PC-9 (cell line): ENCODE results near the gene FGF23. TPM values are rescaled to one million over a fixed set of nuclear protein-coding genes. Genes with fewer than 3 reads are reported as not detected.

Experiments
- BruUV-seq: library from RNA; stranded (reverse); fragments of 400-500 nt; replicated peaks from 2 replicates; lab custom pipeline; 2021; lab: Mats Ljungman, UMichigan
- CTCF ChIA-PET: fragments of 300-600 bp; sonication (Branson Sonifier 250); formaldehyde crosslinking; loops from one replicate; lab custom pipeline; 2022; ENCODE audit warnings: antibody characterized with exemption; lab: Charles Lee
- POLR2A ChIA-PET: fragments of 300-600 bp; sonication (Branson Sonifier 250); formaldehyde crosslinking; loops from one replicate; lab custom pipeline; 2022; ENCODE audit warnings: antibody characterized with exemption; ENCODE audit not compliant: unreplicated experiment; lab: Charles Lee
- DNase-seq, 2 experiments: peaks; one replicate each; pipeline versions ENCODE4 v3.0.0 to v3.0.0-alpha.2; 2015 to 2022; ENCODE audit warnings: mixed read lengths in 1 of 2
- H2AFZ ChIP-seq: fragments of 200-600 bp; sonication (generic); 2 replicates; pipeline ENCODE4 v1.8.1; 2017; ENCODE audit warnings: antibody characterized with exemption
- H3F3A ChIP-seq: fragments of 200-600 bp; sonication (generic); 2 replicates; pipeline ENCODE4 v1.8.1; 2017; ENCODE audit warnings: antibody characterized with exemption, mild to moderate bottlenecking, low read depth; ENCODE audit not compliant: insufficient read depth
- H3K27ac ChIP-seq: fragments of 200-600 bp; sonication (generic); 2 replicates; pipeline ENCODE4 v1.6.1; 2016; ENCODE audit warnings: mixed run types
- H3K27me3 ChIP-seq: fragments of 200-600 bp; sonication (generic); 2 replicates; pipeline ENCODE4 v1.6.1; 2016; ENCODE audit warnings: low read depth, mixed run types; ENCODE audit not compliant: insufficient read depth
- H3K36me3 ChIP-seq: fragments of 200-600 bp; sonication (generic); 2 replicates; pipeline ENCODE4 v1.6.1; 2016; ENCODE audit warnings: low read depth, mixed run types
- H3K4me1 ChIP-seq: fragments of 200-600 bp; sonication (generic); replicated peaks from 2 replicates; pipeline ENCODE4 v1.6.1; 2016; ENCODE audit warnings: mixed run types; ENCODE audit not compliant: insufficient read depth
- H3K4me2 ChIP-seq: fragments of 200-600 bp; sonication (generic); 2 replicates; pipeline ENCODE4 v1.6.1; 2017; ENCODE audit warnings: mixed run types
- H3K4me3 ChIP-seq: fragments of 200-600 bp; sonication (generic); 2 replicates; pipeline ENCODE4 v1.6.1; 2016; ENCODE audit warnings: mixed run types
- H3K79me2 ChIP-seq: fragments of 200-600 bp; sonication (generic); 2 replicates; pipeline ENCODE4 v1.6.1; 2017; ENCODE audit warnings: low read depth, mixed run types
- H3K9me2 ChIP-seq: fragments of 200-600 bp; sonication (generic); 2 replicates; pipeline ENCODE4 v1.8.1; 2017; ENCODE audit warnings: mild to moderate bottlenecking; ENCODE audit not compliant: insufficient read depth
- H3K9me3 ChIP-seq: fragments of 200-600 bp; sonication (generic); 2 replicates; pipeline ENCODE4 v1.8.1; 2016; ENCODE audit warnings: low read depth; ENCODE audit not compliant: insufficient read depth
- H4K20me1 ChIP-seq: fragments of 200-600 bp; sonication (generic); 2 replicates; pipeline ENCODE4 v1.8.1; 2017; ENCODE audit not compliant: insufficient read depth
- CTCF ChIP-seq: fragments of 200-600 bp; sonication (generic); conservative IDR thresholded peaks from 2 replicates; pipeline ENCODE4 v1.6.1; 2017; ENCODE audit warnings: mixed run types, antibody characterized with exemption, mild to moderate bottlenecking, moderate library complexity
- EZH2 ChIP-seq: fragments of 200-600 bp; sonication (generic); IDR thresholded peaks from 2 replicates; pipeline ENCODE4 v1.8.0; 2017; ENCODE audit warnings: antibody characterized with exemption, low read depth
- intact Hi-C: fragments of 100-400 bp; cut with micrococcal nuclease; formaldehyde crosslinking; loops from one replicate; pipeline ENCODE4 v1.10.0; 2022; ENCODE audit not compliant: unreplicated experiment
- total RNA-seq: library from RNA; stranded (reverse); gene quantifications from 2 replicates; pipeline ENCODE4 v1.2.3, GENCODE V29; 2021

FGF23 gene
- total RNA-seq, 1 experiment from 2014 or later: not detected

- no peak for DNase-seq
- Histone ChIP-seq H3K4me3 (no peak overlapping the region), H2AFZ (no peak overlapping the region), H3K9me3 (no peaks in the 10 kb centered on the region), H3K9me2 (no peaks in the 10 kb centered on the region), H3K4me2 (no peak overlapping the region), H3K79me2 (no peaks in the 10 kb centered on the region), H3K36me3 (no peaks in the 10 kb centered on the region), H3F3A (no peaks in the 10 kb centered on the region), H4K20me1 (no peaks in the 10 kb centered on the region), H3K27me3 (peaks cover 83% of the 10 kb centered on the region), H3K4me1 (no peaks in the 10 kb centered on the region), H3K27ac (no peak overlapping the region)
- ChIA-PET CTCF (no interaction called here), POLR2A (no interaction called here)
- intact Hi-C loops: loop anchor here (5.0 kb wide), 1 partner anchor 104 kb away; no protein-coding TSS in a partner anchor
- TF ChIP-seq EZH2 (no peak), CTCF (no peak)
- BruUV-seq: no TSS peak
Observed at GRCh38 chr12:4422985-4423384, 43.5 kb upstream of the FGF23 start.

DNA sequence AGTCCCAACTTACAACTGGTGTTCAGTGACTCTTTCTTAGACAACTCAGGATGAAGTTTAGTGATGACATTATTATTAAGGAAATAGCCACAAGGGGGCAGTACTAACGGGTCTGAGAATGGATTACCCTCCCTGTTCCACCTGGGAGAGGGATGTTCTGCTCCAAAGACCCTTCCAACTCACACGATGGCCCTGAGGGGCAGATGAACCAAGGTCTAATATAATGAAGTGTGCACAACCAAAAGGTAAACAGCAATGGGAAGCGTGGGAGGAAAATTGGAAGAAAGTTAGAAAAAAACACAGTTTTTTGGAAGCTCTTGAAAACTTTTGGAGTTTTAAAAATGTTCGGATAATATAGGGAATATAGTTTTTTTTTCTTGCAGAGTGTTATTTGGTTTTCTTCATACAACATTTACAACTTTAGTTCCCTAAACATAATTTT lies 42.1 kb upstream of the FGF23 start:
- Histone ChIP-seq H3K27ac (no peak overlapping the region), H3K79me2 (no peaks in the 10 kb centered on the region), H3K27me3 (peaks cover 83% of the 10 kb centered on the region), H3K9me2 (no peaks in the 10 kb centered on the region), H2AFZ (no peak overlapping the region), H3K4me2 (no peak overlapping the region), H3K9me3 (no peaks in the 10 kb centered on the region), H3K4me3 (no peak overlapping the region), H3K36me3 (no peaks in the 10 kb centered on the region), H3F3A (no peaks in the 10 kb centered on the region), H3K4me1 (no peaks in the 10 kb centered on the region), H4K20me1 (no peaks in the 10 kb centered on the region)
- no peak for TF ChIP-seq EZH2
- peak; percentile 85 for TF ChIP-seq CTCF
- intact Hi-C loops: loop anchor here (2.0 to 5.0 kb wide), 2 partner anchors 106 to 113 kb away; no protein-coding TSS in a partner anchor
- CTCF ChIA-PET: no interaction called here
- BruUV-seq: no TSS peak
- peak in 1 of 2 experiments; percentile 6 for DNase-seq
- POLR2A ChIA-PET: no interaction called here

GRCh38 chr12:4420138-4420670 lies 40.7 kb upstream of the FGF23 start:
- no peak for DNase-seq
- CTCF ChIA-PET: no interaction called here

More at GRCh38 chr12:4420138-4420670, 40.7 kb upstream of the FGF23 start:
- Histone ChIP-seq H4K20me1 (no peaks in the 10 kb centered on the region), H3K4me3 (no peak overlapping the region), H3K79me2 (no peaks in the 10 kb centered on the region), H3K9me3 (no peaks in the 10 kb centered on the region; the same call in 1 of the 2 replicates), H3K4me1 (no peaks in the 10 kb centered on the region), H3K36me3 (no peaks in the 10 kb centered on the region), H3K27ac (no peak overlapping the region), H3K9me2 (no peaks in the 10 kb centered on the region), H3K4me2 (no peak overlapping the region), H2AFZ (no peak overlapping the region), H3K27me3 (peaks cover 83% of the 10 kb centered on the region), H3F3A (no peaks in the 10 kb centered on the region)
- POLR2A ChIA-PET: no interaction called here
- intact Hi-C loops: loop anchor here (2.0 to 5.0 kb wide), 2 partner anchors 107 to 111 kb away; no protein-coding TSS in a partner anchor
- TF ChIP-seq EZH2 (no peak), CTCF (no peak)
- no TSS peak for BruUV-seq
